H1 (cell line): ENCODE data around the gene RASL10A. TPM values are rescaled to one million over a fixed set of nuclear protein-coding genes. Genes with fewer than 3 reads are reported as not detected.

ENCODE experiments used
- CTCF ChIA-PET: fragments of 300-600 bp; sonication (Branson Sonifier 250); formaldehyde crosslinking; loops from one replicate; lab custom pipeline; 2021; ENCODE audit not compliant: partially characterized antibody; lab: Charles Lee
- POLR2A ChIA-PET: fragments of 300-600 bp; sonication (Branson Sonifier 250); formaldehyde crosslinking; loops from one replicate; lab custom pipeline; 2021; ENCODE audit warnings: inconsistent platforms; ENCODE audit not compliant: partially characterized antibody; lab: Charles Lee
- DNase-seq, 2 experiments: peaks; one replicate each; pipeline versions ENCODE4 v3.0.0 to v3.0.0-alpha.2; 2010 to 2022; ENCODE audit warnings: low spot score in 2 of 2, low read depth in 1 of 2, mixed read lengths in 1 of 2
- FAIRE-seq: peaks from 2 replicates; lab custom pipeline; 2011; peaks lifted over from hg19 to GRCh38; lab: Jason Lieb, UNC
- H2AFZ ChIP-seq: 2 replicates; pipeline ENCODE4 v1.8.1; 2012; ENCODE audit warnings: low read length, inconsistent platforms
- H2AK5ac ChIP-seq: 2 replicates; pipeline ENCODE4 v1.6.1; 2013; ENCODE audit warnings: low read depth, low read length
- H2BK120ac ChIP-seq: replicated peaks from 2 replicates; pipeline ENCODE3; 2013; ENCODE audit warnings: low read depth, low read length, inconsistent platforms
- H2BK12ac ChIP-seq: 2 replicates; pipeline ENCODE4 v1.6.1; 2013; ENCODE audit warnings: low read depth, low read length
- H2BK15ac ChIP-seq: 2 replicates; pipeline ENCODE4 v1.6.1; 2013; ENCODE audit warnings: low read length
- H2BK20ac ChIP-seq: 2 replicates; pipeline ENCODE4 v1.6.1; 2013; ENCODE audit warnings: low read length
- H2BK5ac ChIP-seq: 2 replicates; pipeline ENCODE4 v1.6.1; 2013; ENCODE audit warnings: low read depth, low read length
- H3K14ac ChIP-seq: 2 replicates; pipeline ENCODE4 v1.6.1; 2013; ENCODE audit warnings: inconsistent platforms; ENCODE audit not compliant: insufficient read length
- H3K18ac ChIP-seq: 2 replicates; pipeline ENCODE4 v1.6.1; 2013; ENCODE audit warnings: low read length; ENCODE audit errors: extremely low read depth
- H3K23ac ChIP-seq: 2 replicates; pipeline ENCODE4 v1.6.1; 2013; ENCODE audit warnings: inconsistent platforms; ENCODE audit not compliant: insufficient read length
- H3K23me2 ChIP-seq: 2 replicates; pipeline ENCODE4 v1.6.1; 2013; ENCODE audit warnings: low read depth, low read length
- H3K27ac ChIP-seq: 2 replicates; pipeline ENCODE4 v1.6.1; 2011; ENCODE audit warnings: low read depth, low read length, inconsistent platforms
- H3K27me3 ChIP-seq, 4 experiments: replicated peaks in 1 of 4; 1 replicate in 1 of 4; 2 replicates in 3 of 4; pipeline versions ENCODE4 v1.6.1 to v1.8.1; 2011 to 2013; ENCODE audit warnings: low read length in 3 of 4, mild to moderate bottlenecking in 3 of 4, inconsistent platforms in 2 of 4, mixed read lengths in 2 of 4, moderate library complexity in 1 of 4; ENCODE audit not compliant: control insufficient read depth in 3 of 4, insufficient read depth in 3 of 4; ENCODE audit errors: extremely low read depth in 1 of 4
- H3K36me3 ChIP-seq, 4 experiments: 2 replicates each; pipeline versions ENCODE4 v1.6.1 to v1.8.1; 2011 to 2013; ENCODE audit warnings: mild to moderate bottlenecking in 4 of 4, low read length in 3 of 4, moderate library complexity in 2 of 4, control low read depth in 1 of 4, inconsistent platforms in 1 of 4; ENCODE audit not compliant: insufficient read depth in 4 of 4, control insufficient read depth in 2 of 4
- H3K4ac ChIP-seq: replicated peaks from 2 replicates; pipeline ENCODE3; 2013; ENCODE audit warnings: low read length, low read depth, mixed read lengths, inconsistent platforms; ENCODE audit not compliant: insufficient read length
- H3K4me1 ChIP-seq, 4 experiments: replicated peaks in 1 of 4; 1 replicate in 1 of 4; 2 replicates in 3 of 4; pipeline versions ENCODE4 v1.6.1 to v1.8.1; 2011 to 2013; ENCODE audit warnings: low read length in 3 of 4, inconsistent platforms in 2 of 4, mixed read lengths in 1 of 4; ENCODE audit not compliant: insufficient read depth in 4 of 4, control insufficient read depth in 3 of 4
- H3K4me2 ChIP-seq, 2 experiments: 2 replicates each; pipeline versions ENCODE4 v1.6.1 to v1.8.1; 2011 to 2013; ENCODE audit warnings: low read depth in 2 of 2, low read length in 2 of 2, control low read depth in 1 of 2, inconsistent platforms in 1 of 2, mild to moderate bottlenecking in 1 of 2; ENCODE audit not compliant: insufficient read depth in 1 of 2
- H3K4me3 ChIP-seq, 4 experiments: fragments of 200-600, 300-600 bp in 1 of 4; sonication (generic), shearing (Covaris generic), sonication (Bioruptor Twin) in 1 of 4; 2 replicates each; pipeline versions ENCODE4 v1.5.1 to v1.8.1; 2011 to 2016; ENCODE audit warnings: low read length in 4 of 4, low read depth in 3 of 4, control low read depth in 2 of 4, inconsistent platforms in 2 of 4, mild to moderate bottlenecking in 2 of 4, mixed read lengths in 1 of 4, moderate library complexity in 1 of 4; ENCODE audit not compliant: insufficient read depth in 2 of 4; ENCODE audit errors: extremely low read depth in 1 of 4
- H3K56ac ChIP-seq: replicated peaks from 2 replicates; pipeline ENCODE3; 2013; ENCODE audit warnings: low read depth, mild to moderate bottlenecking, mixed read lengths, low read length, inconsistent platforms; ENCODE audit not compliant: insufficient read length
- H3K79me1 ChIP-seq: 2 replicates; pipeline ENCODE4 v1.6.1; 2013; ENCODE audit warnings: low read depth, low read length, control low read depth
- H3K79me2 ChIP-seq, 2 experiments: 2 replicates each; pipeline versions ENCODE4 v1.6.1 to v1.8.1; 2012 to 2013; ENCODE audit warnings: low read length in 2 of 2, mild to moderate bottlenecking in 2 of 2, inconsistent platforms in 1 of 2; ENCODE audit not compliant: insufficient read depth in 2 of 2, control insufficient read depth in 1 of 2
- H3K9ac ChIP-seq, 4 experiments: replicated peaks in 1 of 4; 1 replicate in 1 of 4; 2 replicates in 3 of 4; pipeline versions ENCODE4 v1.6.1 to v1.8.1; 2011 to 2013; ENCODE audit warnings: low read depth in 3 of 4, low read length in 3 of 4, control low read depth in 2 of 4, mild to moderate bottlenecking in 2 of 4, moderate library complexity in 2 of 4, inconsistent platforms in 1 of 4; ENCODE audit errors: extremely low read depth in 1 of 4
- H3K9me3 ChIP-seq, 2 experiments: 2 replicates each; pipeline versions ENCODE4 v1.6.1 to v1.8.1; 2012 to 2013; ENCODE audit warnings: mild to moderate bottlenecking in 2 of 2, moderate library complexity in 2 of 2, control low read depth in 1 of 2, inconsistent platforms in 1 of 2, low read depth in 1 of 2, low read length in 1 of 2, mixed read lengths in 1 of 2; ENCODE audit not compliant: insufficient read depth in 2 of 2
- H4K20me1 ChIP-seq, 2 experiments: replicated peaks in 1 of 2; 2 replicates each; pipeline versions ENCODE3 to v1.8.1; 2011 to 2013; ENCODE audit warnings: inconsistent platforms in 2 of 2, low read length in 2 of 2, mild to moderate bottlenecking in 1 of 2; ENCODE audit not compliant: insufficient read depth in 2 of 2, control insufficient read depth in 1 of 2
- H4K5ac ChIP-seq: 2 replicates; pipeline ENCODE4 v1.6.1; 2013; ENCODE audit warnings: low read length, low read depth, mixed read lengths, inconsistent platforms; ENCODE audit not compliant: insufficient read length
- H4K8ac ChIP-seq: 2 replicates; pipeline ENCODE4 v1.8.0; 2013; ENCODE audit warnings: mild to moderate bottlenecking, moderate library complexity, low read length, inconsistent platforms; ENCODE audit not compliant: insufficient read depth; ENCODE audit errors: extremely low read depth
- H4K91ac ChIP-seq: replicated peaks from 2 replicates; pipeline ENCODE3; 2013; ENCODE audit warnings: low read length, mixed read lengths, inconsistent platforms; ENCODE audit not compliant: insufficient read length
- CBX8 ChIP-seq: fragments of 300-800, 300-1000 bp; sonication (generic); IDR thresholded peaks from 2 replicates; pipeline ENCODE4 v1.7.1; 2016; ENCODE audit warnings: low read depth, low read length, borderline replicate concordance
- CEBPB ChIP-seq: IDR thresholded peaks from 2 replicates; pipeline ENCODE4 v1.6.1; 2012; ENCODE audit warnings: low read depth, low read length
- CHD2 ChIP-seq: IDR thresholded peaks from 2 replicates; pipeline ENCODE4 v1.6.1; 2012; ENCODE audit warnings: low read length, improper control_type of control experiment
- GABPA ChIP-seq: IDR thresholded peaks from 2 replicates; pipeline ENCODE4 v1.6.1; 2011; ENCODE audit warnings: mild to moderate bottlenecking, low read length, moderate library complexity, borderline replicate concordance; ENCODE audit not compliant: insufficient read depth
- GTF2F1 ChIP-seq: IDR thresholded peaks from 2 replicates; pipeline ENCODE4 v1.6.1; 2012; ENCODE audit warnings: low read depth, low read length, improper control_type of control experiment, borderline replicate concordance
- NANOG ChIP-seq: IDR thresholded peaks from 2 replicates; pipeline ENCODE4 v1.6.1; 2011; ENCODE audit warnings: low read length, low read depth, mild to moderate bottlenecking, inconsistent platforms; ENCODE audit not compliant: insufficient read depth, poor library complexity, severe bottlenecking
- NRF1 ChIP-seq: IDR thresholded peaks from 2 replicates; pipeline ENCODE4 v1.6.1; 2011; ENCODE audit warnings: mild to moderate bottlenecking, low read depth, low read length, improper control_type of control experiment
- POLR2A ChIP-seq, 2 experiments: IDR thresholded peaks; 1 replicate in 1 of 2; 2 replicates in 1 of 2; pipeline ENCODE4 v1.6.1; 2011; ENCODE audit warnings: low read depth in 2 of 2, low read length in 2 of 2, mild to moderate bottlenecking in 2 of 2; ENCODE audit errors: control extremely low read depth in 1 of 2
- POLR2AphosphoS5 ChIP-seq: IDR thresholded peaks from 2 replicates; pipeline ENCODE4 v1.6.1; 2011; ENCODE audit warnings: low read depth, low read length
- SAP30 ChIP-seq: fragments of 300-600 bp; sonication (generic); IDR thresholded peaks from 2 replicates; pipeline ENCODE4 v1.7.1; 2012; ENCODE audit warnings: low read length, moderate library complexity, mild to moderate bottlenecking, inconsistent platforms; ENCODE audit not compliant: insufficient read depth, insufficient replicate concordance
- SIRT6 ChIP-seq: IDR thresholded peaks from one replicate; pipeline ENCODE4 v1.7.1; 2012; ENCODE audit warnings: low read length, inconsistent platforms
- SUZ12 ChIP-seq: fragments of 200-600 bp; sonication (generic); IDR thresholded peaks from 2 replicates; pipeline ENCODE4 v1.6.1; 2012; ENCODE audit warnings: mild to moderate bottlenecking, inconsistent platforms, low read length, moderate library complexity, mixed read lengths
- TBP ChIP-seq: IDR thresholded peaks from 2 replicates; pipeline ENCODE4 v1.6.1; 2011; ENCODE audit warnings: low read depth, low read length, improper control_type of control experiment
- YY1 ChIP-seq: IDR thresholded peaks from 2 replicates; pipeline ENCODE4 v1.6.1; 2011; ENCODE audit warnings: low read depth, mild to moderate bottlenecking, low read length
- WGBS, 2 experiments: shearing (Covaris generic) in 1 of 2; methylation state at CpG; one replicate each; pipeline versions ENCODE4 v1.1.6 to v1.1.7; 2013 to 2015; ENCODE audit warnings: low lambda C conversion rate in 2 of 2, mixed read lengths in 2 of 2, inconsistent platforms in 1 of 2, low coverage in 1 of 2, missing lambda C conversion rate in 1 of 2; ENCODE audit not compliant: insufficient replicate concordance in 2 of 2, insufficient coverage in 1 of 2, insufficient read length in 1 of 2; ENCODE audit errors: extremely low coverage in 1 of 2, missing lambda C conversion rate in 1 of 2; 5-methylcytosine and 5-hydroxymethylcytosine counted together
- polyA plus RNA-seq, 7 experiments: library from polyadenylated mRNA; depleted of rRNA in 3 of 7; stranded (reverse) in 5 of 7; unstranded in 2 of 7; fragments of >200 nt in 5 of 7; fragments of 200-250 nt in 2 of 7; gene quantifications; 1 replicate in 5 of 7; 2 replicates in 1 of 7; 4 replicates in 1 of 7; pipeline versions ENCODE4 v1.2.1 to v1.2.3, GENCODE V29; 2011 to 2013; ENCODE audit warnings: missing spikeins in 2 of 7, mixed read lengths in 2 of 7
- total RNA-seq: library from RNA; stranded (reverse); fragmentation: NEBNext Ultra II Directional; extraction: Animal tissue kit (Norgen Biotek cat#: 25700); gene quantifications from 2 replicates; pipeline ENCODE4 v1.2.1, GENCODE V29; 2021

Gene RASL10A
- total and polyA plus RNA-seq, 2 of the 8 experiments (the other 6 are each of a cell fraction or from before 2014, with no cell fraction given), result 1.1 to 1.5 TPM

- Histone ChIP-seq H2BK5ac (no peak overlapping the region), H3K23me2 (no peaks in the 10 kb centered on the region), H2BK15ac (no peak overlapping the region), H4K5ac (no peak overlapping the region), H3K9me3 (no peaks in the 10 kb centered on the region), H3K9ac (no peak overlapping the region), H4K91ac (no peak overlapping the region), H3K4me1 (peaks cover 1 to 4% (median 2%) of the 10 kb centered on the region in 4 experiments; a peak in 5 of 7 replicates), H3K36me3 (peaks cover 55 to 98% (median 77%) of the 10 kb centered on the region in 4 experiments), H2AFZ (no peak overlapping the region), H2BK20ac (no peak overlapping the region), H4K20me1 (peaks cover 42 to 44% of the 10 kb centered on the region in 2 experiments), H2BK12ac (no peak overlapping the region), H3K79me1 (peaks cover 5% of the 10 kb centered on the region), H3K27ac (no peak overlapping the region), H3K14ac (no peak overlapping the region), H3K79me2 (peaks cover 35 to 97% of the 10 kb centered on the region in 2 experiments), H3K4me2 (no peak overlapping the region), H3K4me3 (no peak overlapping the region), H2AK5ac (no peak overlapping the region), H2BK120ac (no peak overlapping the region), H4K8ac (no peak overlapping the region), H3K56ac (no peak overlapping the region), H3K18ac (no peak overlapping the region), H3K23ac (no peak overlapping the region), H3K4ac (no peak overlapping the region), H3K27me3 (no peaks in the 10 kb centered on the region)
- CTCF ChIA-PET, result interaction anchor here (1.1 kb wide), 1 partner anchor 12 kb away, joined by 3 read pairs; no protein-coding TSS in a partner anchor
- DNase-seq, result no peak
- FAIRE-seq, result no peak
- POLR2A ChIA-PET, result interaction anchor here (1.0 to 21.4 kb wide), 5 partner anchors 8 to 67 kb away, joined by 5 to 436 read pairs (median 139); no protein-coding TSS in a partner anchor
- WGBS, 2 experiments, result 89% methylated on average over 3 of the region's 3 CpGs; no CpG with 5 or more reads in 1 of the 2 experiments
- TF ChIP-seq CEBPB (no peak), NANOG (no peak), SUZ12 (no peak), POLR2A (IDR thresholded peaks at IDR 0.05; ENCODE audit: control extremely low read depth in 1 of 2, low read depth in 2 of 2, low read length in 2 of 2) (no peak), NRF1 (no peak), SIRT6 (no peak), GABPA (no peak), CHD2 (no peak), YY1 (no peak), CBX8 (no peak), GTF2F1 (no peak), SAP30 (no peak), POLR2AphosphoS5 (no peak), TBP (no peak)
Measured at GRCh38 chr22:29275167-29275566, 40.3 kb downstream of the RASL10A start.
